Neural progenitor cell (in vitro differentiated cells): Measurements from ENCODE around the gene VPS51. TPM values are rescaled to one million over a fixed set of nuclear protein-coding genes. Genes with fewer than 3 reads are reported as not detected.

Source experiments
- DNase-seq: peaks from one replicate; pipeline ENCODE4 v3.0.0-alpha.2; 2016; ENCODE audit warnings: low spot score
- H2AFZ ChIP-seq: fragments of 200-600 bp; sonication (generic); replicated peaks from 2 replicates; pipeline ENCODE4 v1.6.1; 2016; ENCODE audit warnings: antibody characterized with exemption
- H3F3A ChIP-seq: fragments of 200-600 bp; sonication (generic); 2 replicates; pipeline ENCODE4 v1.6.1; 2016; ENCODE audit warnings: antibody characterized with exemption, low read depth
- H3K27ac ChIP-seq: fragments of 200-600 bp; sonication (generic); 2 replicates; pipeline ENCODE4 v1.5.1; 2016; ENCODE audit warnings: mild to moderate bottlenecking
- H3K27me3 ChIP-seq: fragments of 200-600 bp; sonication (generic); 2 replicates; pipeline ENCODE4 v1.6.1; 2016; ENCODE audit warnings: mild to moderate bottlenecking, moderate library complexity
- H3K36me3 ChIP-seq: fragments of 200-600 bp; sonication (generic); 2 replicates; pipeline ENCODE4 v1.5.1; 2016
- H3K4me1 ChIP-seq: fragments of 200-600 bp; sonication (generic); 2 replicates; pipeline ENCODE4 v1.6.1; 2016; ENCODE audit warnings: mixed run types
- H3K4me2 ChIP-seq: fragments of 200-600 bp; sonication (generic); 2 replicates; pipeline ENCODE4 v1.6.1; 2016
- H3K4me3 ChIP-seq: fragments of 200-600 bp; sonication (generic); 2 replicates; pipeline ENCODE4 v1.5.1; 2016
- H3K79me2 ChIP-seq: fragments of 200-600 bp; sonication (generic); 2 replicates; pipeline ENCODE4 v1.6.1; 2016; ENCODE audit warnings: low read depth
- H3K9ac ChIP-seq: fragments of 200-600 bp; sonication (generic); 2 replicates; pipeline ENCODE4 v1.6.1; 2016
- H3K9me3 ChIP-seq: fragments of 200-600 bp; sonication (generic); 2 replicates; pipeline ENCODE4 v1.5.1; 2016; ENCODE audit warnings: low read depth
- H4K20me1 ChIP-seq: fragments of 200-600 bp; sonication (generic); 2 replicates; pipeline ENCODE4 v1.6.1; 2016; ENCODE audit warnings: low read depth
- H3K27ac Mint-ChIP-seq: 3 replicates; pipeline ENCODE4 v1.8.0; 2021; ENCODE audit warnings: mixed read lengths
- H3K27me3 Mint-ChIP-seq: 2 replicates; pipeline ENCODE4 v1.8.0; 2022; ENCODE audit warnings: low read depth, mild to moderate bottlenecking, inconsistent platforms, moderate library complexity, mixed read lengths; ENCODE audit not compliant: insufficient read depth
- H3K36me3 Mint-ChIP-seq: 3 replicates; pipeline ENCODE4 v1.8.0; 2021; ENCODE audit warnings: mixed read lengths
- H3K4me1 Mint-ChIP-seq: 3 replicates; pipeline ENCODE4 v1.8.0; 2021; ENCODE audit warnings: mixed read lengths
- H3K4me3 Mint-ChIP-seq: 3 replicates; pipeline ENCODE4 v1.8.0; 2021; ENCODE audit warnings: mild to moderate bottlenecking, moderate library complexity, mixed read lengths
- H3K9me3 Mint-ChIP-seq: 3 replicates; pipeline ENCODE4 v1.8.0; 2020; ENCODE audit warnings: mixed read lengths
- EZH2 ChIP-seq: fragments of 200-600 bp; sonication (generic); IDR thresholded peaks from 2 replicates; pipeline ENCODE4 v1.6.1; 2017; ENCODE audit warnings: antibody characterized with exemption, mild to moderate bottlenecking, moderate library complexity
- EZH2phosphoT487 ChIP-seq: fragments of 200-600 bp; sonication (generic); IDR thresholded peaks from 2 replicates; pipeline ENCODE4 v1.6.1; 2017; ENCODE audit warnings: antibody characterized with exemption
- total RNA-seq: library from RNA; depleted of rRNA; stranded (reverse); fragments of >200 nt; gene quantifications from 2 replicates; pipeline ENCODE4 v1.2.3, GENCODE V29; 2015; ENCODE audit warnings: low replicate concordance
- TF ChIP-seq, protein P1 (sequence below): fragments of 200-600 bp; sonication (generic); IDR thresholded peaks from 2 replicates; pipeline ENCODE4 v1.5.1; 2017; ENCODE audit warnings: antibody characterized with exemption, mild to moderate bottlenecking

The VPS51 gene
- total RNA-seq, 1 donor from 2014 or later, result 80.4 TPM

DNA sequence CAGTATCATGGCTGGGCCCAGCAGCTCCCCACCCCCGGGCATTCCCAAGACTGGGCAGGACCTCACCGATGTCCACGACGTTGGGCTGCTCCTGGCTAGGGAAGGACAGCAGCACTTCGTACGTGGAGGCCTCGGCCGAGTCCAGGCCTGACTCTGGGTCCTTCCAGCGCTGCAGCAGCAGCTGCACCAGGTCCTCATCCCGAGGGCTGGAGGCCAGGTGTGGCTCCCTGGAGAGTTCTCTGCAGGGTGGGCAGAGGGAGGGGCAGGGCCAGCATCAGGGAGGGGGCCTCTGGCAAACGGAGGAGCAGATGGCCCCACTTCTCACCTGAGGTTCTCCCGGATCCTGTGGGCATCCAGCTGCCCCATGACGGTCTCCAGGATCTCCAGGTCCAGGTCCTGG lies 38.0 kb upstream of the VPS51 start:
- H3K9me3 ChIP-seq, result no peaks in the 10 kb centered on the region
- H3K4me1 Mint-ChIP-seq, result peaks cover 3% of the 10 kb centered on the region
- no peak for TF ChIP-seq EZH2phosphoT487
- TF ChIP-seq, protein P1, sequence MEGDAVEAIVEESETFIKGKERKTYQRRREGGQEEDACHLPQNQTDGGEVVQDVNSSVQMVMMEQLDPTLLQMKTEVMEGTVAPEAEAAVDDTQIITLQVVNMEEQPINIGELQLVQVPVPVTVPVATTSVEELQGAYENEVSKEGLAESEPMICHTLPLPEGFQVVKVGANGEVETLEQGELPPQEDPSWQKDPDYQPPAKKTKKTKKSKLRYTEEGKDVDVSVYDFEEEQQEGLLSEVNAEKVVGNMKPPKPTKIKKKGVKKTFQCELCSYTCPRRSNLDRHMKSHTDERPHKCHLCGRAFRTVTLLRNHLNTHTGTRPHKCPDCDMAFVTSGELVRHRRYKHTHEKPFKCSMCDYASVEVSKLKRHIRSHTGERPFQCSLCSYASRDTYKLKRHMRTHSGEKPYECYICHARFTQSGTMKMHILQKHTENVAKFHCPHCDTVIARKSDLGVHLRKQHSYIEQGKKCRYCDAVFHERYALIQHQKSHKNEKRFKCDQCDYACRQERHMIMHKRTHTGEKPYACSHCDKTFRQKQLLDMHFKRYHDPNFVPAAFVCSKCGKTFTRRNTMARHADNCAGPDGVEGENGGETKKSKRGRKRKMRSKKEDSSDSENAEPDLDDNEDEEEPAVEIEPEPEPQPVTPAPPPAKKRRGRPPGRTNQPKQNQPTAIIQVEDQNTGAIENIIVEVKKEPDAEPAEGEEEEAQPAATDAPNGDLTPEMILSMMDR, result no peak
- H3K4me2 ChIP-seq, result no peak overlapping the region
- H3K27ac ChIP-seq, result no peak overlapping the region
- peaks cover 3% of the 10 kb centered on the region for H3K27me3 Mint-ChIP-seq
- H3K27me3 ChIP-seq, result no peaks in the 10 kb centered on the region
- H3F3A ChIP-seq, result no peaks in the 10 kb centered on the region
- H3K79me2 ChIP-seq, result no peaks in the 10 kb centered on the region
- no peak overlapping the region for H3K4me3 Mint-ChIP-seq
- H3K27ac Mint-ChIP-seq, result no peak overlapping the region
- H3K36me3 Mint-ChIP-seq, result no peaks in the 10 kb centered on the region
- H3K9ac ChIP-seq, result no peak overlapping the region
- H3K4me1 ChIP-seq, result no peaks in the 10 kb centered on the region
- no peak for DNase-seq
- no peaks in the 10 kb centered on the region for H3K9me3 Mint-ChIP-seq
- no peaks in the 10 kb centered on the region for H4K20me1 ChIP-seq
- no peak overlapping the region for H2AFZ ChIP-seq
- H3K36me3 ChIP-seq, result no peaks in the 10 kb centered on the region
- H3K4me3 ChIP-seq, result no peak overlapping the region

DNA sequence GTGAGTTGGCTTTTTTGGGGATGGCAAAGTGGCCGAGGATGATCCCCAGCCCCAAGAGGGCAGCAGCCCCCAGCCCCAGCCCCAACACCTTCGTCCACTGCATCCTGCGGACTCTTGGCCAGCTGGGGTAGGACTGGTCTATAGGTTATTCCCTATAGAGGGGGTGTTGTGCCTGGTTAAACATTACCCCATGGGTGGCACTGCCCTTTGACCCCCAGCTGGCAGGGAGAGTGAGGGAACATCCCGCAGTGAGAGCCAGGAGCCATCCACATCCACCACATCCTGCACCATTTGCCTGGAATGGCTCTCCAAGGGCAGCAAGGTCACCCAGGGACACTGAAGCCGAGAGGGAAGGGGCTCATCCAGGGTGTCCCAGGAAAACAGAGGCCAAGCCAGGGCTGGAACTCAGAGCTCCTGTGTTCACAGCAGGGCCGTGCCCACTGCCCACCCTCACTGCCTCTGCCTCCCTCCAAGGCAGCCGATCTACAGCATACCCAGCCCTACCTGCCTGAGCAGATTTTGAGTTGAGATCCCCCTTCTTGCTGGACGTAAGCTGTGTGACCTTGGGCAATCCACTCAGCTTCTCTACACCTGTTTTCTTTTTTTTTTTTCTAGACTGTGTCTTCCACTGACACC lies 37.5 kb upstream of the VPS51 start, which contains the start of gene NAALADL1:
TSS of gene NAALADL1 (minus strand) at position 135 of the 636 bp plus-strand sequence. CDS start at position 103, 32 bp downstream.
- H3K4me3 Mint-ChIP-seq, result no peak within 1 kb of the TSS
- Histone ChIP-seq H3K79me2 (no peaks in the 10 kb centered on the region), H3K4me3 (no peak within 1 kb of the TSS), H3K36me3 (no peaks in the 10 kb centered on the region), H3K9me3 (no peaks in the 10 kb centered on the region), H4K20me1 (no peaks in the 10 kb centered on the region), H3F3A (no peaks in the 10 kb centered on the region), H2AFZ (no peak within 1 kb of the TSS), H3K27ac (no peak within 1 kb of the TSS), H3K27me3 (no peaks in the 10 kb centered on the region), H3K4me2 (no peak within 1 kb of the TSS), H3K9ac (no peak within 1 kb of the TSS), H3K4me1 (no peaks in the 10 kb centered on the region)
- H3K27ac Mint-ChIP-seq, result no peak within 1 kb of the TSS
- H3K36me3 Mint-ChIP-seq, result no peaks in the 10 kb centered on the region
- peaks cover 3% of the 10 kb centered on the region for H3K4me1 Mint-ChIP-seq
- H3K9me3 Mint-ChIP-seq, result no peaks in the 10 kb centered on the region
- no peak for DNase-seq
- H3K27me3 Mint-ChIP-seq, result peaks cover 3% of the 10 kb centered on the region
- no peak for TF ChIP-seq EZH2
- TF ChIP-seq, protein P1, result no peak

DNA sequence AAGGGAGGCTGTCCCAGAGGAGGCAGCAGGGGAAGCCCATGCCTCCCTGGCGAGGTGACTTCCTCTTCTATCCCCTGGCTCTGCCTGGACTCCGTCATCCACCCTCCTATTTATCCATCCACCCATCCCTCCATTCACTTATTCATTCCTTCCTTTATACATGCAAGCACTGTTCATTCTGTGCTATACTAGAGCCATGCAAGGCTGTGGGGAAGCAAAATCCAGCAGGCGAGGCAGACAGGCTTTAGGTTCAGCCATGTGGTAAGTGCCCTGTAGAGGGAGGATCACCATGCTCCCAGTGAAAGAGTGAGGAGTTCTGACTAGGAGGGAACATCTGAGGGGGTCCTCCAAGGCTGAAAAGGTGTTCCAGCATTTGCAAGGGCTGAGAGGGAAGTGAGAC lies 36.5 kb upstream of the VPS51 start:
- no peak overlapping the region for H3K4me3 Mint-ChIP-seq
- Histone ChIP-seq H3K27ac (no peak overlapping the region), H2AFZ (no peak overlapping the region), H3K27me3 (no peaks in the 10 kb centered on the region), H3K79me2 (no peaks in the 10 kb centered on the region), H4K20me1 (no peaks in the 10 kb centered on the region), H3K4me3 (no peak overlapping the region), H3K4me2 (no peak overlapping the region), H3K4me1 (no peaks in the 10 kb centered on the region), H3K9ac (no peak overlapping the region), H3F3A (no peaks in the 10 kb centered on the region), H3K36me3 (no peaks in the 10 kb centered on the region), H3K9me3 (no peaks in the 10 kb centered on the region)
- H3K27ac Mint-ChIP-seq, result no peak overlapping the region
- no peaks in the 10 kb centered on the region for H3K36me3 Mint-ChIP-seq
- H3K4me1 Mint-ChIP-seq, result peaks cover 3% of the 10 kb centered on the region
- peaks cover 2% of the 10 kb centered on the region for H3K27me3 Mint-ChIP-seq
- no peak for TF ChIP-seq EZH2phosphoT487
- TF ChIP-seq, protein P1, result no peak
- H3K9me3 Mint-ChIP-seq, result no peaks in the 10 kb centered on the region
- DNase-seq, result no peak
